Transverse colon (tissue), 4 donors: ENCODE measurements around the gene BACE2. TPM values are rescaled to one million over a fixed set of nuclear protein-coding genes. Genes with fewer than 3 reads are reported as not detected.
A peak's percentile ranks its signal among the peaks of the same experiment; 100 is the strongest.
"Not testable (repeated sequence)": the region's sequence is repeated elsewhere in the genome, so short reads cannot be mapped to it uniquely, and the experiment has no call there.

ENCODE experiments used
- DNase-seq: peaks from one replicate; pipeline ENCODE4 v3.0.0-alpha.2; 2019
- H3K27ac ChIP-seq, 4 donors: fragments of 200-600 bp; sonication (generic); 2 replicates each; pipeline ENCODE4 v1.5.1; 2016 to 2018; ENCODE audit warnings: inconsistent platforms in 4 of 4
- H3K27me3 ChIP-seq: fragments of 200-600 bp; sonication (generic); 2 replicates; pipeline ENCODE4 v1.5.1; 2017; ENCODE audit warnings: inconsistent platforms
- H3K36me3 ChIP-seq, 4 donors: fragments of 200-600 bp; sonication (generic); 2 replicates each; pipeline ENCODE4 v1.5.1; 2017 to 2019; ENCODE audit warnings: inconsistent platforms in 4 of 4
- H3K4me1 ChIP-seq, 4 donors: fragments of 200-600 bp; sonication (generic); 2 replicates each; pipeline ENCODE4 v1.5.1; 2017 to 2020; ENCODE audit warnings: inconsistent platforms in 4 of 4
- H3K4me3 ChIP-seq, 4 donors: fragments of 200-600 bp; sonication (generic); 1 replicate in 1 of 4; 2 replicates in 3 of 4; pipeline versions ENCODE4 v1.5.1 to v1.6.1; 2017 to 2019; ENCODE audit warnings: inconsistent platforms in 4 of 4
- H3K9me3 ChIP-seq, 2 donors: fragments of 200-600 bp; sonication (generic); 2 replicates each; pipeline ENCODE4 v1.5.1; 2017 to 2019; ENCODE audit warnings: inconsistent platforms in 2 of 2
- EP300 ChIP-seq: sonication (generic); formaldehyde crosslinking; IDR thresholded peaks from one replicate; pipeline ENCODE4 v1.6.1; 2017; ENCODE audit warnings: antibody characterized with exemption, low read depth
- POLR2A ChIP-seq: fragments of 450-650 bp; IDR thresholded peaks from one replicate; pipeline ENCODE4 v1.6.1; 2016; ENCODE audit warnings: antibody characterized with exemption, mild to moderate bottlenecking, moderate library complexity
- POLR2AphosphoS5 ChIP-seq, 3 donors: sonication (generic); formaldehyde crosslinking; IDR thresholded peaks; one replicate each; pipeline ENCODE4 v1.6.1; 2016; ENCODE audit warnings: antibody characterized with exemption in 3 of 3
- WGBS, 2 donors: methylation state at CpG; one replicate each; pipeline ENCODE4 v1.1.5; 2018; ENCODE audit warnings: low coverage in 1 of 2; 5-methylcytosine and 5-hydroxymethylcytosine counted together
- in situ Hi-C, 4 donors: fragments of 200-750 bp; cut with MboI; loops; one replicate each; pipeline versions ENCODE4 v1.15.0 to v1.15.1; 2017; ENCODE audit warnings: low sequenced_read_pairs in 3 of 4, low pct_ligation_motif_present in 1 of 4, low pct_unique_long_range_greater_than_20kb in 1 of 4
- intact Hi-C: fragments of 100-400 bp; cut with DNase I; formaldehyde crosslinking; loops from one replicate; pipeline ENCODE4 v1.15.1; 2023; ENCODE audit warnings: low total_unique reads
- total RNA-seq, 4 donors: library from RNA; depleted of rRNA; stranded (reverse); fragments of >200 nt; gene quantifications; one replicate each; pipeline ENCODE4 v1.1.0, GENCODE V29; 2016
- TF ChIP-seq, protein P1 (sequence below), 5 experiments: fragments of 200-600 bp in 3 of 5; fragments of 450-650 bp in 2 of 5; sonication (generic) in 3 of 5; IDR thresholded peaks; 1 replicate in 2 of 5; 2 replicates in 3 of 5; pipeline ENCODE4 v1.5.1; 2016 to 2017; ENCODE audit warnings: antibody characterized with exemption in 5 of 5, inconsistent platforms in 3 of 5, mild to moderate bottlenecking in 2 of 5, moderate library complexity in 1 of 5

BACE2 gene
- total RNA-seq, 4 donors from 2014 or later, result 28.4 to 52.5 (median 43.9) TPM

DNA sequence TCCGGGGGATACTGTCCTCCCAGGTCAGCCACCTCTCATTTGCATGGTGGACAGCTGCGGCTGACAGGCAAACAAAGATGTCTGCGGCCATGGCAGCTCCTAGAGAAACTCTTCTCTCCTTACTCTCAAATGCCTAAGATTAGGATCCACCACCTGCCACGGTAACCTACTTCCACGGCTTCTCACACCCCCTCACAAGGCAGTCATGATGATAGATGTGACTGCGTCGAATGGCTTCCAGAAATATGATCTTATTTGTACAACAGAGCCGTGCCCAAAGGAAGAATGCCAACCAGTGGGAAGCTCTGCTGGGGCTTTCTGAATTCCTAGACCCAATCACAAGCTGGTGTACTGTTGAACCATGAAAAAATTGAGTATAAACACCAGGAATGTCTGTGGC lies 73.4 kb downstream of the BACE2 start:
- 69 to 95% methylated on average over 3 to 8 of the region's 8 CpGs for WGBS, 2 donors
- in situ Hi-C loops, result no loop called here
- Histone ChIP-seq H3K27ac (no peak overlapping the region), H3K36me3 (peaks cover 0 to 10% (median 0%) of the 10 kb centered on the region in 4 donors), H3K9me3 (no peaks in the 10 kb centered on the region), H3K27me3 (no peaks in the 10 kb centered on the region), H3K4me1 (peaks cover 0 to 10% (median 7%) of the 10 kb centered on the region in 4 donors), H3K4me3 (no peak overlapping the region)
- intact Hi-C loops, result no loop called here
- no peak for TF ChIP-seq EP300
- no peak for TF ChIP-seq POLR2A
- TF ChIP-seq, protein P1, sequence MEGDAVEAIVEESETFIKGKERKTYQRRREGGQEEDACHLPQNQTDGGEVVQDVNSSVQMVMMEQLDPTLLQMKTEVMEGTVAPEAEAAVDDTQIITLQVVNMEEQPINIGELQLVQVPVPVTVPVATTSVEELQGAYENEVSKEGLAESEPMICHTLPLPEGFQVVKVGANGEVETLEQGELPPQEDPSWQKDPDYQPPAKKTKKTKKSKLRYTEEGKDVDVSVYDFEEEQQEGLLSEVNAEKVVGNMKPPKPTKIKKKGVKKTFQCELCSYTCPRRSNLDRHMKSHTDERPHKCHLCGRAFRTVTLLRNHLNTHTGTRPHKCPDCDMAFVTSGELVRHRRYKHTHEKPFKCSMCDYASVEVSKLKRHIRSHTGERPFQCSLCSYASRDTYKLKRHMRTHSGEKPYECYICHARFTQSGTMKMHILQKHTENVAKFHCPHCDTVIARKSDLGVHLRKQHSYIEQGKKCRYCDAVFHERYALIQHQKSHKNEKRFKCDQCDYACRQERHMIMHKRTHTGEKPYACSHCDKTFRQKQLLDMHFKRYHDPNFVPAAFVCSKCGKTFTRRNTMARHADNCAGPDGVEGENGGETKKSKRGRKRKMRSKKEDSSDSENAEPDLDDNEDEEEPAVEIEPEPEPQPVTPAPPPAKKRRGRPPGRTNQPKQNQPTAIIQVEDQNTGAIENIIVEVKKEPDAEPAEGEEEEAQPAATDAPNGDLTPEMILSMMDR (IDR thresholded peaks at IDR 0.05), result no peak
- TF ChIP-seq POLR2AphosphoS5 (IDR thresholded peaks at IDR 0.05), result no peak
- DNase-seq, result no peak

DNA sequence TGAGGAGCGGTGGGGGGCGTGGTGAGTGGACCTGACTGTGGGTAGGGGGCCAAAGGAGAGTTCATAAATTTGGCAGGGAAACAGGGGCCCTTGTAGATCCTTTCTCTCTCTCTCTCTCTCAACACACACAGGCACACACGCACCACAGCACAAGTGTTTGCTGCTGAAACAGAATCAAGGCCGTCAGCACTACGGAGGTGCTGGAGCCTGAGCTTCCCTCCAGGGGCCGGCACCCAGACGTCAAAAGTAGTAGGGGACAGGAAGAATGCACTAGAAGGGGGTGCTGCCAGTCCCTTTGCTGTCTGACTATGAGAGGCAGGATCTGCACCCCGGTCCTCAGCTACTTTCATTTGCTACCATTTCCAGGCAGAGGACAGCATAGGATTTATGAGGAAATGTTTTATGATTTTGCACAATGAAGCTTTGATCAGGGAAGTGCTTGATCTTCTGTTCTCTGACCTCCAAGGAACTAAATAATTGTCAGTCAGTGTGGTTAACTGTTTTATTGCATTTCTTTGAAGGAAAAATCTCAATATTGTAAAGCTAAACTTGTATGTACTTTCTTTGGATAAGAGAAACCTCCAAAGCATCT lies 74.4 kb downstream of the BACE2 start:
- no peak for DNase-seq
- H3K9me3 ChIP-seq, result no peaks in the 10 kb centered on the region
- no peak overlapping the region for H3K4me3 ChIP-seq
- peak overlapping the region in 2 of 4 donors; percentile 10 to 16 for H3K27ac ChIP-seq
- H3K4me1 ChIP-seq, result peaks cover 0 to 10% (median 7%) of the 10 kb centered on the region in 4 donors
- no peaks in the 10 kb centered on the region for H3K27me3 ChIP-seq
- in situ Hi-C loops (no loop called here), intact Hi-C loops (no loop called here)
- H3K36me3 ChIP-seq, result peaks cover 0 to 10% (median 0%) of the 10 kb centered on the region in 4 donors
- 62% methylated on average over 8 of the region's 8 CpGs; no CpG with 5 or more reads in 1 of the 2 donors for WGBS, 2 donors
- TF ChIP-seq POLR2AphosphoS5 (IDR thresholded peaks at IDR 0.05), result no peak
- TF ChIP-seq POLR2A, result no peak
- TF ChIP-seq EP300, result no peak
- TF ChIP-seq, protein P1 (IDR thresholded peaks at IDR 0.05), result no peak

DNA sequence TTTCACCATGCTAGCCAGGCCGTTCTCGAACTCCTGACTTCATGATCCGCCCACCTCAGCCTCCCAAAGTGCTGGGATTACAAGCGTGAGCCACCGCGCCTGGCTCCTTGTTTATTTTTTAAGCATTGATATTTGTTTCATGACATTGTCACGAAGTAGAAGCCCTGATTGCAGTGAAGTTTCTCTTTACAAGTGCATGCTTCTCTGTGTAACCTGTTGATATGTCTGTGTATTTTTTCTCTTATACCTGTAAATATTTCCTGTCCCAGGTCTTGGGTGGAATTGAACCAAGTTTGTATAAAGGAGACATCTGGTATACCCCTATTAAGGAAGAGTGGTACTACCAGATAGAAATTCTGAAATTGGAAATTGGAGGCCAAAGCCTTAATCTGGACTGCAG lies 75.1 kb downstream of the BACE2 start:
- Histone ChIP-seq H3K4me3 (no peak overlapping the region), H3K4me1 (peaks cover 0 to 12% (median 9%) of the 10 kb centered on the region in 4 donors), H3K27me3 (no peaks in the 10 kb centered on the region), H3K36me3 (peaks cover 0 to 2% (median 0%) of the 10 kb centered on the region in 4 donors), H3K9me3 (no peaks in the 10 kb centered on the region), H3K27ac (peak overlapping the region in 2 of 4 donors; percentile 10 to 16)
- 83% methylated on average over 7 of the region's 7 CpGs for WGBS, 2 donors
- TF ChIP-seq POLR2A (no peak), EP300 (no peak), POLR2AphosphoS5 (IDR thresholded peaks at IDR 0.05) (no peak)
- TF ChIP-seq, protein P1 (IDR thresholded peaks at IDR 0.05), result no peak
- intact Hi-C loops (no loop called here), in situ Hi-C loops (no loop called here)
- DNase-seq, result no peak

DNA sequence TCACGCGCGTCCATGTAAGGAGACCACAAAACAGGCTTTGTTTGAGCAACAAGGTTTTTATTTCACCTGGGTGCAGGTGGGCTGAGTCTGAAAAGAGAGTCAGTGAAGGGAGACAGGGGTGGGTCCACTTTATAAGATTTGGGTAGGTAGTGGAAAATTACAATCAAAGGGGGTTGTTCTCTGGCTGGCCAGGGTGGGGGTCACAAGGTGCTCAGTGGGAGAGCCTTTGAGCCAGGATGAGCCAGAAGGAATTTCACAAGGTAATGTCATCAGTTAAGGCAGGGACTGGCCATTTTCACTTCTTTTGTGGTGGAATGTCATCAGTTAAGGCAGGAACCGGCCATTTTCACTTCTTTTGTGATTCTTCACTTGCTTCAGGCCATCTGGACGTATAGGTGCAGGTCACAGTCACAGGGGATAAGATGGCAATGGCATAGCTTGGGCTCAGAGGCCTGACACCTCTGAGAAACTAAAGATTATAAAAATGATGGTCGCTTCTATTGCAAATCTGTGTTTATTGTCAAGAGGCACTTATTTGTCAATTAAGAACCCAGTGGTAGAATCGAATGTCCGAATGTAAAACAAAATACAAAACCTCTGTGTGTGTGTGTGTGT lies 76.4 kb downstream of the BACE2 start:
- H3K36me3 ChIP-seq, H3K27me3 ChIP-seq, H3K9me3 ChIP-seq, intact Hi-C loops, DNase-seq, H3K4me3 ChIP-seq, in situ Hi-C loops, H3K27ac ChIP-seq: not testable (repeated sequence)
- 84 to 91% methylated on average over 6 to 8 of the region's 8 CpGs for WGBS, 2 donors
- H3K4me1 ChIP-seq, result peaks cover 0 to 13% (median 9%) of the 10 kb centered on the region in 4 donors
